Measurements from ENCODE around the gene SPATS2. TPM values are rescaled to one million over a fixed set of nuclear protein-coding genes. Genes with fewer than 3 reads are reported as not detected.

The SPATS2 gene
- total and polyA plus RNA-seq, 2 donors (not counting 3 experiments of a cell fraction or from before 2014, with no cell fraction given): 55.8 to 66.5 TPM

DNA sequence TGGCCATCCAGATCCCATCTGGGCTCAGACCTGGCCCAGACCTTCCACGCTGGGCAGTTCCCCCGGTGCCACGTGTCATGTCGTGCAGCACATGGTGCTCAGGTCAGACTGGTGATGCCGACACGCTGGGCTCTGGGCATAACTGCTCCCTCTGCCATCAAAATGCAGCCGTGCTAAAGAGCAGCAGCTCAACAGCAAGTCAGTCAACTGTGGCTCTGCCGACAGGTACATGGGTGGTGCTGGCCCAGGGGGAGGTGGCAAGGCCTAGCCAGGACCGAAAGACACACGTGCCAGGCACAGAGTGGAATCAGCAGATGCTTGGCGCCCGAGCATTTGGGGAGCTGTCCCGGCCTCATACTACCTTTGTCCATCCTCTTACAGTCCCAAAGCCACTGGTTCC lies 199.1 kb downstream of the SPATS2 start:
- FAIRE-seq: no peak

More for the DNA sequence above, 199.1 kb downstream of the SPATS2 start:
- Histone ChIP-seq H3K79me2 (ENCODE audit: control insufficient read depth, insufficient read depth, low read length) (peaks cover 20% of the 10 kb centered on the region), H3K4me2 (ENCODE audit: insufficient read depth, low read length) (peak overlapping the region; percentile 71), H3K9me1 (replicated peaks; ENCODE audit: control insufficient read depth, extremely low read depth, insufficient read depth, low read length) (no peaks in the 10 kb centered on the region), H3K4me3 (replicated peaks in 1 of 3; ENCODE audit: insufficient read depth in 1 of 3, low read depth in 1 of 3, low read length in 3 of 3) (no peak overlapping the region), H3K9ac (replicated peaks; ENCODE audit: extremely low read depth, insufficient read depth, low read length) (no peak overlapping the region), H3K9me3 (replicated peaks; ENCODE audit: control insufficient read depth, insufficient read depth, low read length) (no peaks in the 10 kb centered on the region), H4K20me1 (replicated peaks; ENCODE audit: control insufficient read depth, extremely low read depth, insufficient read depth, low read length) (no peaks in the 10 kb centered on the region), H2AFZ (ENCODE audit: low read depth, low read length) (no peak overlapping the region), H3K27me3 (ENCODE audit: control insufficient read depth in 2 of 2, insufficient read depth in 2 of 2, low read length in 2 of 2) (no peaks in the 10 kb centered on the region), H3K4me1 (ENCODE audit: control insufficient read depth, extremely low read depth, insufficient read depth, low read length) (peaks cover 14% of the 10 kb centered on the region), H3K36me3 (ENCODE audit: control insufficient read depth in 2 of 2, extremely low read depth in 1 of 2, insufficient read depth in 2 of 2, low read length in 2 of 2) (peaks cover 10 to 27% of the 10 kb centered on the region in 2 experiments), H3K27ac (ENCODE audit: insufficient read depth, low read depth, low read length) (no peak overlapping the region)
- dilution Hi-C loops (cut with MboI; ENCODE audit: extremely low pct_ligation_motif_present, low sequenced_read_pairs): no loop called here
- intact Hi-C loops (cut with micrococcal nuclease): loop anchor here (5.0 kb wide), 1 partner anchor 209 kb away; no protein-coding TSS in a partner anchor
- ChIA-PET CTCF (interaction anchor here (1.4 to 2.0 kb wide), 4 partner anchors 8 to 224 kb away, joined by 5 to 10 read pairs (median 8); no protein-coding TSS in a partner anchor), POLR2A (interaction anchor here (0.6 kb wide), 1 partner anchor 298 kb away, joined by 3 read pairs; no protein-coding TSS in a partner anchor)
- DNase-seq (ENCODE audit: low read depth, low spot score): no peak
- no TSS peak for BruUV-seq (replicated peaks)
- TF ChIP-seq POLR2AphosphoS5 (IDR thresholded peaks at IDR 0.05; ENCODE audit: insufficient read depth, low read depth, low read length) (no peak), MYC (IDR thresholded peaks at IDR 0.05; ENCODE audit: low read depth, low read length) (no peak), MAX (IDR thresholded peaks at IDR 0.05; ENCODE audit: insufficient read depth, insufficient read length) (no peak), POLR2A (IDR thresholded peaks at IDR 0.05; ENCODE audit: low read depth, low read length) (no peak), JUN (IDR thresholded peaks at IDR 0.05; ENCODE audit: borderline replicate concordance, insufficient read depth, insufficient read length, low read depth) (no peak), FOS (IDR thresholded peaks at IDR 0.05; ENCODE audit: borderline replicate concordance, insufficient read depth, low read length) (no peak), EZH2 (IDR thresholded peaks at IDR 0.05; ENCODE audit: borderline replicate concordance, low read depth, low read length, severe bottlenecking) (no peak), GATA2 (IDR thresholded peaks at IDR 0.05; ENCODE audit: insufficient read depth, insufficient read length, low read depth, low read length) (no peak)
- TF ChIP-seq, protein P1, sequence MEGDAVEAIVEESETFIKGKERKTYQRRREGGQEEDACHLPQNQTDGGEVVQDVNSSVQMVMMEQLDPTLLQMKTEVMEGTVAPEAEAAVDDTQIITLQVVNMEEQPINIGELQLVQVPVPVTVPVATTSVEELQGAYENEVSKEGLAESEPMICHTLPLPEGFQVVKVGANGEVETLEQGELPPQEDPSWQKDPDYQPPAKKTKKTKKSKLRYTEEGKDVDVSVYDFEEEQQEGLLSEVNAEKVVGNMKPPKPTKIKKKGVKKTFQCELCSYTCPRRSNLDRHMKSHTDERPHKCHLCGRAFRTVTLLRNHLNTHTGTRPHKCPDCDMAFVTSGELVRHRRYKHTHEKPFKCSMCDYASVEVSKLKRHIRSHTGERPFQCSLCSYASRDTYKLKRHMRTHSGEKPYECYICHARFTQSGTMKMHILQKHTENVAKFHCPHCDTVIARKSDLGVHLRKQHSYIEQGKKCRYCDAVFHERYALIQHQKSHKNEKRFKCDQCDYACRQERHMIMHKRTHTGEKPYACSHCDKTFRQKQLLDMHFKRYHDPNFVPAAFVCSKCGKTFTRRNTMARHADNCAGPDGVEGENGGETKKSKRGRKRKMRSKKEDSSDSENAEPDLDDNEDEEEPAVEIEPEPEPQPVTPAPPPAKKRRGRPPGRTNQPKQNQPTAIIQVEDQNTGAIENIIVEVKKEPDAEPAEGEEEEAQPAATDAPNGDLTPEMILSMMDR (IDR thresholded peaks at IDR 0.05; ENCODE audit: extremely low read depth in 1 of 2, insufficient read depth in 1 of 2, low read depth in 1 of 2, low read length in 2 of 2): no peak

Data from endothelial cell of umbilical vein (primary cell).